IMR-90 (cell line): Measurements from ENCODE around the gene TPST1. TPM values are rescaled to one million over a fixed set of nuclear protein-coding genes. Genes with fewer than 3 reads are reported as not detected.

Source experiments
- ATAC-seq: fragments of 200-7000 bp; cut with Tn5 transposase; 2 replicates; pipeline ENCODE4 v1.9.1; 2020; ENCODE audit warnings: low read depth, mild to moderate bottlenecking, moderate library complexity
- BruUV-seq: library from RNA; stranded (reverse); fragments of 400-500 nt; replicated peaks from 2 replicates; lab custom pipeline; 2021; lab: Mats Ljungman, UMichigan
- CTCF ChIA-PET: fragments of 300-600 bp; formaldehyde crosslinking; extraction: SDS; loops from one replicate; lab custom pipeline; 2021; ENCODE audit warnings: antibody characterized with exemption; lab: Yijun Ruan, JAX
- POLR2A ChIA-PET: fragments of 300-600 bp; sonication (Branson Sonifier 250); formaldehyde crosslinking; loops from one replicate; lab custom pipeline; 2022; ENCODE audit warnings: antibody characterized with exemption; ENCODE audit not compliant: unreplicated experiment; lab: Charles Lee
- DNase-seq: peaks from one replicate; pipeline ENCODE4 v3.0.0; 2013
- H2AFZ ChIP-seq: replicated peaks from 2 replicates; pipeline ENCODE3; 2013; ENCODE audit warnings: low read length, mild to moderate bottlenecking; ENCODE audit not compliant: poor library complexity
- H2AK5ac ChIP-seq: 2 replicates; pipeline ENCODE4 v1.6.1; 2013; ENCODE audit warnings: low read depth, low read length, inconsistent platforms
- H2AK9ac ChIP-seq: replicated peaks from 2 replicates; pipeline ENCODE3; 2013; ENCODE audit warnings: mild to moderate bottlenecking, low read depth, low read length, moderate library complexity; ENCODE audit not compliant: poor library complexity
- H2BK120ac ChIP-seq: 2 replicates; pipeline ENCODE4 v1.6.1; 2013; ENCODE audit warnings: low read depth, low read length, inconsistent platforms
- H2BK15ac ChIP-seq: 3 replicates; pipeline ENCODE4 v1.6.1; 2013; ENCODE audit warnings: low read depth, low read length, inconsistent platforms
- H2BK20ac ChIP-seq: 2 replicates; pipeline ENCODE4 v1.6.1; 2013; ENCODE audit warnings: low read depth, mild to moderate bottlenecking, inconsistent platforms, low read length, moderate library complexity
- H2BK5ac ChIP-seq: 2 replicates; pipeline ENCODE4 v1.6.1; 2013; ENCODE audit warnings: mild to moderate bottlenecking, low read depth, low read length, inconsistent platforms; ENCODE audit not compliant: poor library complexity, severe bottlenecking
- H3K14ac ChIP-seq: replicated peaks from 2 replicates; pipeline ENCODE4 v1.6.1; 2013; ENCODE audit warnings: low read depth, low read length, inconsistent platforms
- H3K18ac ChIP-seq: 2 replicates; pipeline ENCODE4 v1.6.1; 2013; ENCODE audit warnings: low read depth, low read length, control low read depth
- H3K23ac ChIP-seq: 2 replicates; pipeline ENCODE4 v1.6.1; 2013; ENCODE audit warnings: low read depth, low read length, inconsistent platforms
- H3K27ac ChIP-seq: 2 replicates; pipeline ENCODE4 v1.5.1; 2013; ENCODE audit warnings: mild to moderate bottlenecking, control low read depth, low read length; ENCODE audit not compliant: insufficient read depth
- H3K27me3 ChIP-seq: 2 replicates; pipeline ENCODE4 v1.6.1; 2013; ENCODE audit warnings: low read length; ENCODE audit not compliant: control insufficient read depth, insufficient read depth
- H3K36me3 ChIP-seq: 2 replicates; pipeline ENCODE4 v1.6.1; 2013; ENCODE audit warnings: low read length, mixed read lengths; ENCODE audit not compliant: control insufficient read depth, insufficient read depth
- H3K4ac ChIP-seq: 2 replicates; pipeline ENCODE4 v1.6.1; 2013; ENCODE audit warnings: low read depth, low read length, inconsistent platforms
- H3K4me1 ChIP-seq: 2 replicates; pipeline ENCODE4 v1.6.1; 2013; ENCODE audit warnings: low read length, mixed read lengths; ENCODE audit not compliant: control insufficient read depth, insufficient read depth
- H3K4me2 ChIP-seq: 2 replicates; pipeline ENCODE4 v1.6.1; 2013; ENCODE audit warnings: low read depth, mild to moderate bottlenecking, control low read depth, low read length, moderate library complexity
- H3K4me3 ChIP-seq: 2 replicates; pipeline ENCODE4 v1.5.1; 2013; ENCODE audit warnings: low read depth, mild to moderate bottlenecking, control low read depth, low read length, moderate library complexity; ENCODE audit not compliant: insufficient read depth
- H3K56ac ChIP-seq: 2 replicates; pipeline ENCODE4 v1.6.1; 2013; ENCODE audit warnings: low read length, inconsistent platforms; ENCODE audit not compliant: insufficient read depth; ENCODE audit errors: extremely low read depth
- H3K79me1 ChIP-seq, 2 experiments: 2 replicates each; pipeline ENCODE4 v1.6.1; 2013; ENCODE audit warnings: low read length in 2 of 2, inconsistent platforms in 1 of 2, low read depth in 1 of 2
- H3K9ac ChIP-seq: 2 replicates; pipeline ENCODE4 v1.6.1; 2013; ENCODE audit warnings: low read depth, low read length, control low read depth
- H3K9me1 ChIP-seq: 2 replicates; pipeline ENCODE4 v1.6.1; 2013; ENCODE audit warnings: low read length, inconsistent platforms; ENCODE audit not compliant: insufficient read depth
- H3K9me3 ChIP-seq: 2 replicates; pipeline ENCODE4 v1.6.1; 2013; ENCODE audit warnings: low read length; ENCODE audit not compliant: control insufficient read depth, insufficient read depth
- H4K20me1 ChIP-seq: 2 replicates; pipeline ENCODE4 v1.6.1; 2013; ENCODE audit warnings: low read length, inconsistent platforms; ENCODE audit not compliant: insufficient read depth
- H4K5ac ChIP-seq: 2 replicates; pipeline ENCODE4 v1.6.1; 2013; ENCODE audit warnings: mild to moderate bottlenecking, low read depth, low read length, control low read depth
- H4K8ac ChIP-seq, 2 experiments: 2 replicates each; pipeline ENCODE4 v1.6.1; 2013; ENCODE audit warnings: low read depth in 2 of 2, low read length in 2 of 2, control low read depth in 1 of 2, inconsistent platforms in 1 of 2
- H4K91ac ChIP-seq: 2 replicates; pipeline ENCODE4 v1.6.1; 2013; ENCODE audit warnings: low read depth, low read length, inconsistent platforms; ENCODE audit not compliant: insufficient read depth
- BHLHE40 ChIP-seq: fragments of 150-350 bp; IDR thresholded peaks from 2 replicates; pipeline ENCODE4 v1.6.1; 2016; ENCODE audit warnings: mild to moderate bottlenecking, low read depth, low read length
- CEBPB ChIP-seq: IDR thresholded peaks from 2 replicates; pipeline ENCODE4 v1.6.1; 2012; ENCODE audit warnings: low read depth, low read length, improper control_type of control experiment
- CHD1 ChIP-seq: IDR thresholded peaks from 2 replicates; pipeline ENCODE4 v1.6.1; 2012; ENCODE audit warnings: low read depth, low read length, improper control_type of control experiment
- CTCF ChIP-seq: conservative IDR thresholded peaks from 2 replicates; pipeline ENCODE4 v1.5.1; 2012; ENCODE audit warnings: mild to moderate bottlenecking, low read depth, low read length, improper control_type of control experiment
- ELK1 ChIP-seq: fragments of 150-350 bp; IDR thresholded peaks from 2 replicates; pipeline ENCODE4 v1.6.1; 2016; ENCODE audit warnings: low read depth, mild to moderate bottlenecking, low read length, moderate library complexity, borderline replicate concordance
- FOS ChIP-seq: fragments of 150-350 bp; IDR thresholded peaks from 2 replicates; pipeline ENCODE4 v1.6.1; 2016; ENCODE audit warnings: low read depth, low read length
- MAFK ChIP-seq: IDR thresholded peaks from 2 replicates; pipeline ENCODE4 v1.6.1; 2012; ENCODE audit warnings: low read depth, low read length, improper control_type of control experiment
- MAZ ChIP-seq: IDR thresholded peaks from 2 replicates; pipeline ENCODE4 v1.6.1; 2012; ENCODE audit warnings: low read depth, mild to moderate bottlenecking, low read length, improper control_type of control experiment, moderate library complexity, borderline replicate concordance
- MXI1 ChIP-seq: IDR thresholded peaks from 2 replicates; pipeline ENCODE4 v1.6.1; 2012; ENCODE audit warnings: low read depth, mild to moderate bottlenecking, low read length, moderate library complexity, borderline replicate concordance
- NFE2L2 ChIP-seq: fragments of 150-350 bp; IDR thresholded peaks from 2 replicates; pipeline ENCODE4 v1.6.1; 2016; ENCODE audit warnings: low read depth, mild to moderate bottlenecking, low read length
- POLR2A ChIP-seq: IDR thresholded peaks from 2 replicates; pipeline ENCODE4 v1.6.1; 2012; ENCODE audit warnings: mild to moderate bottlenecking, low read depth, low read length
- RAD21 ChIP-seq: IDR thresholded peaks from 2 replicates; pipeline ENCODE4 v1.6.1; 2012; ENCODE audit warnings: low read length, improper control_type of control experiment
- RCOR1 ChIP-seq: IDR thresholded peaks from 2 replicates; pipeline ENCODE4 v1.6.1; 2012; ENCODE audit warnings: mild to moderate bottlenecking, low read length, improper control_type of control experiment; ENCODE audit not compliant: insufficient replicate concordance
- RFX5 ChIP-seq: IDR thresholded peaks from 2 replicates; pipeline ENCODE4 v1.8.0; 2012; ENCODE audit warnings: low read depth, mild to moderate bottlenecking, low read length, moderate library complexity
- SMC3 ChIP-seq: fragments of 150-350 bp; IDR thresholded peaks from 2 replicates; pipeline ENCODE4 v1.6.1; 2016; ENCODE audit warnings: low read depth, mild to moderate bottlenecking, antibody characterized with exemption, low read length, moderate library complexity
- USF2 ChIP-seq: fragments of 150-350 bp; IDR thresholded peaks from 2 replicates; pipeline ENCODE4 v1.6.1; 2017; ENCODE audit warnings: mild to moderate bottlenecking, antibody characterized with exemption, low read length, low read depth
- dilution Hi-C: fragments of 300-500 bp; cut with HindIII; formaldehyde crosslinking; loops from one replicate; pipeline ENCODE4 v1.14.3; 2018; ENCODE audit warnings: low sequenced_read_pairs; ENCODE audit not compliant: unreplicated experiment
- in situ Hi-C: fragments of 300-500 bp; cut with MboI; formaldehyde crosslinking; loops from 3 replicates; pipeline ENCODE4 v1.14.3; 2019; ENCODE audit warnings: low sequenced_read_pairs, inconsistent platforms, mixed read lengths
- intact Hi-C: fragments of 100-400 bp; cut with micrococcal nuclease; formaldehyde crosslinking; loops from 2 replicates; pipeline ENCODE4 v1.10.0; 2022
- polyA plus RNA-seq, 3 experiments: library from polyadenylated mRNA; depleted of rRNA; stranded (reverse); fragments of >200 nt; gene quantifications; 2 replicates each; pipeline ENCODE4 v1.2.3, GENCODE V29; 2012; ENCODE audit warnings: low replicate concordance in 1 of 3
- total RNA-seq: library from RNA; depleted of rRNA; stranded (reverse); fragments of >200 nt; gene quantifications from 2 replicates; pipeline ENCODE4 v1.2.3, GENCODE V29; 2012

The TPST1 gene
- total and polyA plus RNA-seq, 2 of the 4 experiments (the other 2 are of a cell fraction): 37.7 to 58.6 TPM

GRCh38 chr7:66261941-66262340 lies 56.8 kb downstream of the TPST1 start:
- dilution Hi-C loops (no loop called here), intact Hi-C loops (no loop called here), in situ Hi-C loops (no loop called here)
- Histone ChIP-seq H3K4ac (no peak overlapping the region), H3K4me1 (peaks cover 2% of the 10 kb centered on the region), H4K5ac (no peak overlapping the region), H4K8ac (no peak overlapping the region), H2BK120ac (no peak overlapping the region), H3K18ac (no peak overlapping the region), H3K9me1 (peaks cover 3% of the 10 kb centered on the region; the same call in 1 of the 2 replicates), H2AK9ac (no peak overlapping the region), H3K79me1 (peaks cover 14 to 42% of the 10 kb centered on the region in 2 experiments), H3K36me3 (peaks cover 7% of the 10 kb centered on the region; the same call in 1 of the 2 replicates), H3K9me3 (peaks cover 17% of the 10 kb centered on the region), H3K9ac (no peak overlapping the region), H3K27me3 (no peaks in the 10 kb centered on the region), H2AFZ (no peak overlapping the region), H2BK20ac (no peak overlapping the region), H3K14ac (0 out of 2 replicates have a peak overlapping the region, but pooled peaks have one; percentile 9), H3K56ac (no peak overlapping the region), H2AK5ac (peak overlapping the region; percentile 20; the same call in 1 of the 2 replicates), H3K23ac (peak overlapping the region; percentile 8; the same call in 1 of the 2 replicates), H4K91ac (no peak overlapping the region), H2BK15ac (no peak overlapping the region), H2BK5ac (no peak overlapping the region), H3K4me2 (no peak overlapping the region), H4K20me1 (peaks cover 12% of the 10 kb centered on the region; the same call in 1 of the 2 replicates), H3K4me3 (no peak overlapping the region), H3K27ac (no peak overlapping the region)
- BruUV-seq: no TSS peak
- DNase-seq: no peak
- CTCF ChIA-PET: interaction anchor here (0.5 to 0.7 kb wide), 2 partner anchors 11 to 90 kb away, joined by 4 read pairs; no protein-coding TSS in a partner anchor
- TF ChIP-seq SMC3 (no peak), MAZ (no peak), RCOR1 (no peak), BHLHE40 (no peak), RAD21 (no peak), CEBPB (no peak), MXI1 (no peak), POLR2A (no peak), RFX5 (no peak), USF2 (no peak), MAFK (no peak), CHD1 (no peak), ELK1 (no peak), CTCF (no peak), FOS (no peak), NFE2L2 (no peak)
- ATAC-seq: no peak
- POLR2A ChIA-PET: no interaction called here
